Activated gamma-delta T cell treated with Interleukin-2 at 50 U/mL for 16 hours (primary cell): ENCODE data around the gene PEX14.

Experiments
- DNase-seq: peaks from one replicate; pipeline ENCODE4 v3.0.0-alpha.2; 2020

PEX14 gene

DNA sequence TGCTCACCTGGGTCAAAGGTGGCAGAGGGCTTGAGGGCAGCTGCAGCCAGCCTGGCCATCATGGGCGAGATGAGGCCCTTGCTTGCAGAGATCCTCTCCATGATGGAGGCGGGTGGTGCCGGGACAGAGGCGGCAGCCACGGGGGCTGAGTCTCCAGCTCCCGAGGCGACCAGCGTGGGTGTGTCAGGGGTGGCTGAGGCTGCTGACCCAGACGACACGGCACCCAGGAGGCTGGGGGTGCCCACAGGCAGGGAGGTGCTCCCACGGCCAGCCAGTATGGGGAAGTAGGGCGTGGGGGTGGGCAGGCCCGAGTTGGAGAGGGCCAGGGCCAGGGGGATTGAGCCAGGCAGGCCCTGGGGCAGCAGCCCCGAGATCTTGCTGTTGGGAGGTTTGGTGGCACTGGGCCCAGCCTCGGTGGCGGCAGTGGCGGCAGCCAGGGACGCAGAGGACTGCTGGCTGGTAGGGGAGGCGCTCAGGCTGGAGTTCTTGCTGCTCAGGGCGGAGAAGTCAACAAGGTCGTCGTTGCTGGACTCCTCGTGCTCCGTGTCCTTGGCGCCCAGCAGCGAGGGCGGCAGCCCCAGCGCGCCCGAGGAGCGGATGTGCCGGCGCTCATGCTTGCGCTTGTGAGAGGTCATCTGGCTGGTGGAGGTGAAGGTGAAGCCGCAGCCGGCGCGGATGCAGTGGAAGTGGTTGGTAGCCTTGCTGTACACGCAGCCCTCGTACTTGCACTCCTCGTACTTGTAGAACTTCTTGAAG is 178.8 kb downstream of the PEX14 start:
- DNase-seq, result no peak

DNA sequence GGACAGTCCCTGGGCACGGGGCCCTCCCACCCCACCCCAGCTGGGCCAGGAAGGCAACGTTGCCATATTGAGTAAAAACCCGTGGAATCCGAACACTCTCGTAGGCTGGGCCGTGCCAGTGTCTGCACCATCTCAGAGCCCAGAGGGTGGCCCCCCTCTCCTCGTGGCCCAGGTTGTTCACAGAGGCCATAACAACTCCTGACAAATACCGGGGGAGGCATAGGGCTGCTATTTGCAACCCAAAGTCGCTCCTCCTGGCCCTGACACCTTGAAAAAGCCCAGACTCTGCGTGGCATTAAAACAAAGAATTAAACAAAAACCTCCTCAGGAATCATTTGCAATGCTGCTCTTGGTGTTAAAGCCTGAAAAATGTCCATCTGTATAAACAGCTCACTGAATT is 180.3 kb downstream of the PEX14 start:
- DNase-seq, result no peak

DNA sequence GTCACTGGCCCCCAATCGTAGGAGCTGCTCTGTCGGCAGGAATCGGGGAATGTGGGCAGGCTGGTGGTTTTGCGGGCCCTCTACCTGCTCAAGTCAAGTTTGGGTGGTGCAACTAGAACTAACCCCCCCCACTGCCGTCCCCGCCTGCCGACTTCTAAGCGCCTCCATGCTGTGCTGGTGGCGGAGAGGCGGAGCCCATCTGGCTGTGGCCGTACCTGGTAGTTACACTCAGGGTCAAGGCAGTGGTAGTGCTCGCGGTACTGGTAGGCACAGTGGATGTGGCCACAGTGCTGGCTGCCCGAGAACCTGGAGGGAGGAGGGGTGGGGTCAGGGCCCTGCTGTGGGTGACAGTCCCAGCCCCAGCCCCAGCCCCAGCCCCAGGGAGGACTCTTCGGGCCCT is 181.7 kb downstream of the PEX14 start:
- DNase-seq, result no peak

DNA sequence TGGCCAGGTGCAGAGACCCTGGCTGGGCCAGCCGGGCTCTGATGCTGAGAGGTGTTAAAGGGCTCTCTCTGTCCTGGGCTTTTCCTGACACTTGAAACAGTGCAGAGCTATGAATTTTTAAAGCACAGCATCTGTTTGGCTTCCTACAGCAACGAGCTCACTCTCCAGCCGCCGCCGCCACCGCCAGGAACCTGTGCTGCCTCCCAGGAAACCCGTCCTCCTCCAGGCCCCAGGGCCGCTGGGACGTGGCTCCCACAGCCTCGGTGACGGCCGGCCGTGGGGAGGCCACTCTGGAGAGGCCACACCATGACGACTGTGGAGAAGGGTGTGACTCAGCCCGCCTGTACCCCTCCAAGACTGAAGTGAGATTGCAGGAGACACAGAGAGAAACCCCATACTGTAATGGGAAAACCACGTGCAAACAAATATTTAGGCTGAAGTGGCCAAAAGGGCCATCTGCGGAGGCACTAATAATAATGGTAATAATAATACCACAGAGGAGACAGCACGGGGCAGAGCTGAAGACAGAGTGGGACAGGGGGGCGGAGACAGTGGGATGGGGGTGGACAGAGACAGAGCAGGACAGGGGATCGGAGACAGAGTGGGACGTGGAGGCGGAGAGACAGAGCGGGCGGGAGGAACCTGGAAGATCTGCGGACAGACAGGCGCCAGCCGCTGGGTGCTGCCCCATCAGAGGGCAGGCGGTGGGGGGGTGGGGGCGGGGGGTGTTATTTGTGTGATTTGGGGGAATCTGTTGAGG is 182.5 kb downstream of the PEX14 start:
- DNase-seq, result no peak

DNA sequence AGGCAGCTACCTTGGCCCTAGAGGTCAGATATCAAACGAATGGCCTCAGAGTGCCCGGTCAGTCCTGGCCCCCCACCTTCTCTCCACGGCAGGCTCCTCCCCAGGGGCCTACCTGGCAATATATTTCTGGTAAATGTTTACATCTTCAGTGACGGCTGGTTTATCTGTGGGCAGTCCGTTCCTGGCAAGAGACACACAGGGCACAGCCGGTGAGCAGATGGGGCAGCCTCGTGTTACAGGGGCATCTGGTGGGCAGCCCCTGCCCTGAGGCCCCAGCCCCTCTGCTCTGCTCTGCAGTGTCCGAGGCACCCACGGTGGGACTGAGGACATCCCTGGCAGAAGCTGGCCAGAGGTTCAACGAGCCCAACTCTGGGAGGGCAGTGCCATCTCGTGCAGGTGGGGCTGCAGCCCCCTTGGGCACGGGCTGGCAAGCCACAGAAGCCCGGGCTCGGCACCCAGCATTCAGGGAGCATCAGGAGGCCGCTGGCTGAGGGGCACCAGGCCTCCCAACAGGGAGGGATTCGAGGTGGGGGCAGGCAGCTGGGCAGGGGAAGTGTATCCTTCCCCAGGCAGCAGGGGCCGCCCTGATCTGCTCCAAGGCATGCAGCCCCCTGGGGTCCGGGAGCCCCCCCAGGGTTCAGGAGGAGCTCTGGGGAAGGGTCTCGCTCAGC is 183.8 kb downstream of the PEX14 start:
- DNase-seq, result no peak

DNA sequence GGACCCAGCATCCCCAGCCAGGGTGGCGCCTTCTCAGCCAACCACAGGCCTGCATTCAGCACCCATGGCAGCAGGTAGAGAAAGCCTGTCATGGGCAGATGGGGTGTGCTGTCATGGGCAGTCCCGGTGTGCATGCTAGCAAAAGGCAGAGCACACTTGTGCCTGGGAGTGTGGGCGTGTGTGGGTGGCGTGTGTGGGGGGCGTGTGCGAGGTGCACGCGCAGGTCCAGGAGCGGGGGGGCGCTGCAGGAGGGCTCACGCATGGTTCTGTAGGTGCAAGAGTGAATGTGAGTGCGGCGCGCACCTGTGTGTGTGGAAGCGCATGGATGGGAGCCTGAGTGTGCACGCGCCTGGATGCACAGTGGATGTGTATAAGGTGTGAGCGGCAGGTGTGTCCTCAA is 184.5 kb downstream of the PEX14 start:
- no peak for DNase-seq

DNA sequence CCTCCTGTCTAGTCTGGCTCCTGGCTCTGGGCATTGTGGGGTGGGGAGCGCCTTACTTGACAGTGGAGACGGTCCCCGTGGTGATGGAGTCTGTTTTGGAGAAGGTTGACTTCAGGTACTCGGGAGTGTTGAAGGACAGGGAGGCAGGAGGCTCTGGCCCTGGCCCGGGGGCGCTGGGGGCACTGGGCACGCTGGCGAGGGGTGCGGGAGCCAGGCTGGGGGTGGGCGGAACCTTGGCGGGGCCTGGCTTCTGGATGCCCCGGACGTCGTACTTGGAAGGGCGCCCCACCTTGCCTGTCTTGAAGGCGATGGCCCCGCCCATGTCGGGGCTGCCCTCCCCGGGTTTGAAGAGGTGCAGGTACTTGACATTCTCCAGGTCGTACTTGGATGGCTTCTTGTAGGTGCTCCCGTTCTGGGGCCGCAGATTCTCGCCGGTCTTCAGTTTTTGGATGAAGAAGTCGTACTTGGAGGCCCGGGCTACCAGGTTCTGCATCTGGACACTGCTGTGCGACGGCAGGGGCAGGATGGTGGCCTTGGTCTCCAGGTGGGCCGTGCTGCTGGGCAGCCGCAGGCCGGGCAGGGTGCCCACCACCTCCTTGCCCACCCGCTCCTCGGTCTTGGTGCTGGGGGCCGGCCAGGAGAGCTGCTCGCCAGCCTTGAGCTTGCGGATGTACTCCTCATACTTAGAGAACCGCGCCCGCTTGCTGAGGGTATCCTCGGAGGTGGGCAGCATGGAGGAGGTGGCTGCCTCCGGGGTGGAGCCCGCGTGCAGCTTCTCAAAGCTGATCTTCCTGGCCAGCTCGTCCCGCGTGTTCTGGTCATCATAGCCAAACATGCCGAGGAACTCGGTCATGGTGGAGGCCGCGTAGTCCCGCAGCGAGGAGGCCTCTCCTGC is 185.1 kb downstream of the PEX14 start:
- DNase-seq, result no peak

DNA sequence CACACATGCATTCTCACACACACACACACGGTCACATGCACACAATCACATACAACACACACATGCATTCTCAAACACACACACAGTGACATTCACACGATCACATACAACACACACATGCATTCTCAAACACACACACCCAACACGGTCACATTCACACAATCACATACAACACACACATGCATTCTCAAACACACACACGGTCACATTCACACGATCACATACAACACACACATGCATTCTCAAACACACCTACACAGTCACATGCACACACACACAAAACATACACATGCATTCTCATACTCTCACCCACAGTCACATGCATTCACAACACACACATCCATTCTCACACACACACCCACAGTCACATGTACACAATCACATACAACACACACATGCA is 186.7 kb downstream of the PEX14 start:
- DNase-seq, result no peak

DNA sequence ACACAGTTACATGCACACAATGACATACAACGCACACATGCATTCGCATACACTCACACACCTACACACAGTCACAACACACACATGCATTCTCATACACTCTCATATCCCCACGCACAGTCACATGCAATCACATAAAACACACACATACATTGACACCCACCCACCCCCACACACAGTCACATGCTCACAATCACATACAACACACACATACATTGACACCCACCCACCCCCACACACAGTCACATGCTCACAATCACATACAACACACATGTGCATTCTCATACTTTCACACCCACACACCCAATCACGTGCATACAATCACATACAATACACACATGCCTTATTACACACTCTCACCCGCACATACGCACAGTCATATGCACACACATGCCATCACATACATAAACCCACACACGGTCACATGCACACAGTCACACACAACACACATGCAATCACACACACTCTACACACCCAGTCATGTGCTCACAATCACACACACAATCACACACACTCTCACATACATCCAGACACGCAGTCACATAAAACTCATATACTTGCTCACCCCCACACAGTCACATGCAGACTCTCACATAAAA is 187.4 kb downstream of the PEX14 start:
- DNase-seq, result no peak

DNA sequence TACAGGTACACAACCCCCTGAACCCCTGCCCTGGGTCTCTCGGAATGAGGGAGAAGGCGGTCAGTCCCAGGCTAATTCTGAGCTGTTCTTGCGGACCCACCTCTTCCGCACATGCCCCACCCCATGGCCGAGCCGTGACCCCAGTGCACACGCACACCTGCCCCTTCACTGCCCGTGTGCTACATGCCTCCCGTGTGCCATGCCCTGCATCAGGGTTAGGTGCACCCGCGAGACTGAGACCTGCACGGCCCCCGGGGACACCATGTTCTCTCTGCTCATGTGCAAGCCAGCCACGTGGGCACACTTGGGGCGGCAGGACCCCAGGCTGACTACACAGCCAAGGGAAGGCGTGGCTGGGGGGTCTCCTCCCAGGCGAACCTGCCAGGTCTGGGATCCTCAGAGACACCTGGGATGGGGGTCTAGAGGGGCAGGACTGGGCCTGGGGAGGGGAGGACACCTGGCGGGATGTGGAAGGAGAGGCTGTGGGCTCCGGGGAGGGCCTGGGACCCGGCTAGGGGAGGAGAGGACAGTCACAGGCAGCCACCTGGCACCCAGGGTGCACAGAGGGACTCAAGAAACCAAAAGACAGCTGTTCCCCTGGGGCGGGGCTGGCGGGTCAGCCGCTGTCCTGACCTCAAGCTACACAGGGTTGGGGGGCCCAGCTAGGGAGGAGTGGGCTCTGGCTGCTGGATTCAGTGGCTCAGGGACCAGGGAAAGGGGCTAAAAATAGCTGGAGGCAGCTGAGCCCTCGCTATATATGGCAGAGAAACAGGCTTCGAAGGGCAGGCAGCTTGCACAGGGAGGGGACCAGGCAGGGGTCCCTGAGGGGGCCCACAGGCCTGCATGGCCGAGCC is 188.3 kb downstream of the PEX14 start:
- DNase-seq, result no peak

DNA sequence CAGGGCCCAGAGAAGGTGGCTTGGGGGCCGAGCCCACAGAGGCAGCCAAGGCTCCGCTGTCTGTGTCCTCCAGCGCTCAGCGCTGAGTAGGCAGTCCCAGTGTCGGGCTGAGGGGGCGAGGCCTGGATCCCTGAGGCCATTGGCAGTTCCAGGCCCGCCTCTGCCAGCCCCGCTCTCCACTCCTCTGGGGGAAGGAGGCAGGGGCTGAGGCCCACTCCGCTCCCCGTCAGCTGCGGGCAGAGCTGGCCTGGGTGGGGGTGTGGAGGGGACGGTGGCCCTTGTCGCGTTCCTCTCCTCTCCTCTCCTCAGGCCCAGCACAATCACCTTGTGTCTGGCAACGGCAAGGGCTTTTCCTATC is 188.9 kb downstream of the PEX14 start:
- no peak for DNase-seq

DNA sequence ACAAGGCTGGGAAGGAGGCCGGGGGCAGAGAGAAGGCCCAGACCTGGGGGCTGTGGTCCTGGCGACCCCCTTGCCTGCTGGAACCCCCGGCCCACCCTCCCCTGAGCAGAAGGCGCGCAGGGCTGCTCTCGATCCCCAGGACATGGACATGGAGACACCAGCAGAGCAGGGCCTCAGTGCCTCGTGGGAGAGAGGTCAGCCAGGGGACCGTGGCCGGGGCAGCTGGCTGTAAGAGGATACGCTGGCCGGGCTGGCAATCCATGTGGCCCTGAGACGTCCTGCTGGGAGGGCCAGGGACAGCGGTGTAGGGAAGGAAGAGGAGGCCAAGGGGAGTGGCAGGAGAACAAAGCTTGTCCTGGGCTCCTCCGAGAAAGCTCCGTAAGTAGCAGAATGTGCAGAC is 189.5 kb downstream of the PEX14 start:
- no peak for DNase-seq

DNA sequence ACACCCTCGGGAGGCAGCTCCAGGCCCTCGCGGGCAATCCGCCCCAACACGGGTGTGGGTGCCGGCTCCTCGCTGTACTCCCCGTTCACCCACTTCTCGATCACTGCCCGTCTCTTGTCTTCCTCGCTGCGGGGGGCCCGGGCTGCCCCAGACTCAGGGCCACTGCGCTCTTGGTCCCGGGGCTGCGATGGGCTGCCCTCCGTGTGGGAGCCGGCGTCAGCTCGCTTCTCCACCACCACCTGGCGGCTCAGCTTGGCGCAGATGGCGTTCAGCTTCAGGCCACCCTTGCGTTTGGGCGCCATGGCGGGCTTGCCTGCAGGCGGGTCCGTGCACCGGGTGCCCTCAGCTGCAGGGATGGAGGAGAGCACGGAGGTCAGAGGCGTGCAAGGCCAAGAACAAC is 190.5 kb downstream of the PEX14 start:
- no peak for DNase-seq

DNA sequence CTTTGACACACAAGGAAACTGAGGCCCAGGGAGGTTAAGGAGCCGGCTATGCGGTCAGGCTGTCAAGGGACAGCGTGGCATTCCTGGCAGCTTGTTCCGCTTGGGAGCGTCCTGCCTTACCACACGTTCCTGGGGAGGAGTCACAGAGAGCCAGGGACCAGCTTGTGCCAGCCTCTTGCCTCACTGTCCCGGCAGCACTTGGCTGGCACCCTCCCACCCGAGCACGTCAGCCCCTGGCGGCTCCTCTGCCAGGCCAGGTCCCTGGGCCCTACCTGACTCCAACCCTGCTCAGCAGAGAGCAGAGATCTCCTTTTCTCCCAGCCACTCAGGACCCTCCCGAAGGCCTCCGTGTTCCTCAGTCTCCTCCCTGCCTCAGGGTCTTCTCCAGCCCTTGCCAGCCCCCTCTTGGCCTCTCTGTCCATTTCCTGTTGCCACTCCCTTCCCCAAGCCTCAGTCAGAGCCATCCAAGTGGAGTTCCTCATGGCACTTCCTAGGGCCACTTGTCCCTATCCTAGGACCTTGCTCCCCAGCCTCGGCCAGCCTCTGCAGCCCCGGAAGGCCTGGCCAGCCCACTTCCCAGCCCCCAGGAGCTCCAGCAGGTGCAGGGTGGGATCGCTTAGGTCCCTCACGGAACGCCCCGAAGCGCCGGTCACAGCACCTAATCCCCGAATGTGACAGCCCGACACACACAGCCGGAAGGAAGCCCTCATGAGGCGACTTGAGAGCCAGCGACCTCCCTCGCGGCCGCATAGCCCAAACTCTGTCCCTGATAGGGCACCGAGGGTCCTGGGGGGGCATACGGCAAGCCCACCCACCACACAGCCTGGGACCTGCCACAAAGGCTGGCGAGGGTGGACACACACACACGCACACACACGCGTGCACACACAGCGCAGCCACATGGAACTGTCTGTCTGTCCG is 191.4 kb downstream of the PEX14 start:
- no peak for DNase-seq

DNA sequence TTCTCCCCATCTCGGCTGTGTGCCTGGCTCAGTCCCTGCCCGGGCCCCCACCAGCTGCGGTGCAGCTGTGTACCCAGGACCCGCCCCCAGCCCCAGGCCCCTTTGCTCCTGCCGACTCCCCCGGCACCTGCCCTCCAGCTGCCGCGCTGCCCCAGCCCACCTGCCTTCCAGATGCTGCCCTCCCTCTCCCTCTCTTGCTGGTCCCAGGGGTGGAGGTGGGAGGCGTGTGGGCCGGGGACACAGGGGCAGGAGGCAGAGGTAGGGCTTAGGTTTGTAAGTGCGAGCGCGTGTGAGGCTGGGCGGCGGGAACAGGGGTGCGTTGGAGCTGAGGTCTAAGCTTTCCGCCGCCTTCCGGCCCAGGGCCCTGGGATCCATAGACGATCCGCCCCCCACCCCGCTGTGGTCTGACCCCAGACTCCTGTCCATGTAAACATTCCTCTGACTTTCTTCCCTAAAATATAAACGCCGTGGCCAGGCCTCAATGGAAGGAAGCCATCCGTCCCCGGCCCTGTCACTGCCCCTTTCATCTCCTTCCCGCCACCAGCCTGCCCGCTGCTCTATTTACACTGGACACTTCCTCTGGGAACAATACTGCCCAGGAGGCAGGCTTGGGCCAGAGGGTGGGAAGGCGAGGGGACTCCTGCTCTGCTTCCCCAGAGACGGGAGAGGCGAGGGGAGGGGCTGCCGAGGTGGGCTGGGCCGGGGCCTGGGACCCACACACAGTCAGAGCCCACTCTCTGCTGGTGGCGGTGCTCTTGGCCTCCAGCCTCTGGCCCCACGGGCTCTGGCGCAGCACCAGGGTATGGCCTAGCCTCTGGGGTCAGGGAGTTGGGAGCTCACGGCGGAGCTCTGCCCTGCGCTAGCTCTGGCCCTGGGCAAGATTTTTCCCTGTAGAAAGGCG is 193.4 kb downstream of the PEX14 start:
- DNase-seq, result no peak

DNA sequence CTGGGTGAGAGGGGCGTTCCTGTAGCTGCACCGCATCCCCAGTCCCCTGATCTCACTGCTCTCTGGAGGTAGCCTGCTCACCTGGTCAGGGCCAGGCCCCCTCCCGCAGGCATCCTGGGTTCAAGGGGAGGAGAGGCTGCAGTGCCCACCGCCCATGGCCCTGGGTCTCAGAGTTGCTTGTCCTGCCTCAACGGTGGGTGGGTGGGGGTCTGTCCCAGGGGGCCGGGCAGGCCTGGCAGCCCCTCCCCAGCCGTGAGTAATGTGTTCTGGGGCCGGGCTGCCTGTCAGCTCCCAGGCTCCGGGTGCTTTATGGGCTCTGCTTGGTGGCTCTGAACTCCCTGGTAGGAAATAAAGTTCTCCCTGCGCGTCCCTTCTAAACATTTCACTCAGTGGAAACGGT is 194.8 kb downstream of the PEX14 start:
- no peak for DNase-seq

DNA sequence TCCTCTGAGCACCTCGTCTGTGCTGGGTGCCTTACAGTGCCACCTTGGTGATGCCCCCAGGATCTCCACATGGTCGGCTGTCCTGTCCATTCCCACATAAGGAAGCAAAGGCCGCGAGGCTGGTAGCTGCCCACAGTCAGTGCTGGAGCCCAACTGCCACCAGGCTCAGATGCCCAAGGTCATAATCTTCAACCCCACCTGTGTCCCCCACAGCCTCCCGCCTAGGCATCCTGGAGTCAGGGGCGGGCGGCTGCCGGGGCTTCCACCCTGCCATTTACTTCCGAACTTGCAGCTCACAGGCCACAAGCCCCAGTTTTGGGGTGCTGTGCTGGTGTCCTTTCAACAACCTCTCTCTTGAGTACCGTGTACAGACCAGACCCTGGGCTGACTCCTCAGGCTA is 195.4 kb downstream of the PEX14 start:
- no peak for DNase-seq

DNA sequence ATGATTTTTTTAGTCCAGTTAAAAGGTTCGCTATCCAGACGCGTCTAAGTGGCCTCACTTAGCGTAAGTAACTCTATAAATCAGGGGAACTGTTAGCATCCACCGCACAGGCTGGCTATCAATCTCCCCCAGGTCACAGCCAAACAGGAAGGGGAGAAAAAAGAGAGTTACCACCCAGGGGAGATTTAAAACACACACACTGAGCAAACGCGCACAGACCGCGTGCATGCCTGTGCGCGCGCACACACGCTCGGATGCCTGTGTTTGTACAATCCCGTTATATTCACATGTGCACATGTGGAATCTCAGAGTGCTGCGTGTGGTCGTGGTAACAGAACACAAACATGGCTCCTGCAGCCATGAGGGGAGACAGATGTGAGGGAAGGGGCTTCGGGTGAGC is 196.3 kb downstream of the PEX14 start:
- DNase-seq, result no peak

DNA sequence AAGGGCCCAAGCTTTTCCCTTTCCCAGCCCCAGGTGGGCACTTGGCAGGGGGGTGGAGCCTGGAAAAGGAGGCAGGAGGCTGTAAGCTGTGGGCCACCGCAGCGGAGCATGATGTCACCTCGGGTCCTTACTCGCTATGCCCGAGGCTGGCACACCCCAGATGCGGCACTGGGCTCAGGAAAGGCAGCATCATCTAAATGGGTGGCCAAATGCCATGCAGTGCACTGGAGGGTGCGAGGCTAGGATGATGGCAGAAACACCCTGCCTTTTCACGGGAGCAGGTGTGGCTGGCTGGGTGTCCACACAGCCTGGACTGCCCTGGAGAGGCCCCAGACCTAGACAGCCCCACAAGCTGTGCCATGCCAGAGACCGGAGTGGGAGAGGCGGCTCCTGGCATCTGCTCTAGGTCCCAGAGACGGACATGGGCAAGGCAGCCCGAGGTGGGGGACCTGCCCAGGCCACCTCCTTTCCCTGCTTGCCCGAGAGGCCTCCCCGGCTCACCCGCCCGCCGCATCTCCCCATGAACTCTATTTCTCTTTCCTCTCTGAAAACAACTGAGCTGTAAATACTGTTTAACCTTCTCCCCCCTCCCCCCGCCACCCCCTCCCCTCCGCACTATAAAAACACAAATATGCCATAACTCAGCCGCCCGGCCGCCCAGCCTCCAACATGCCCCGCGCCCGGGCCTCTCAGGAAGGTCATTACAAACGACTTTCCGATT is 197.0 kb downstream of the PEX14 start:
- no peak for DNase-seq
